ENCODE results near the gene BIRC7.

- TF ChIP-seq TCF7L2 (IDR thresholded peaks at IDR 0.05; ENCODE audit: borderline replicate concordance, extremely low read depth, insufficient read depth, insufficient read length), result no peak
- no peak for TF ChIP-seq CTCF (IDR thresholded peaks at IDR 0.05 in 2 of 3, conservative IDR thresholded peaks at IDR 0.05 in 1 of 3; ENCODE audit: borderline replicate concordance in 1 of 3, insufficient read depth in 1 of 3, low read depth in 2 of 3, low read length in 2 of 3)
- no peak for TF ChIP-seq EZH2phosphoT487 (IDR thresholded peaks at IDR 0.05; ENCODE audit: borderline replicate concordance)
- no peak for TF ChIP-seq SIN3A (IDR thresholded peaks at IDR 0.05; ENCODE audit: low read depth)
- no peak for TF ChIP-seq EZH2 (IDR thresholded peaks at IDR 0.05)
- TF ChIP-seq REST (IDR thresholded peaks at IDR 0.05; ENCODE audit: low read depth), result no peak
- no peak for TF ChIP-seq ZFX (IDR thresholded peaks at IDR 0.05)
- TF ChIP-seq CEBPB (IDR thresholded peaks at IDR 0.05; ENCODE audit: low read depth), result no peak
- no peak for TF ChIP-seq POLR2A (IDR thresholded peaks at IDR 0.05; ENCODE audit: borderline replicate concordance, extremely low read depth, insufficient read depth, insufficient read length)
- no peak for TF ChIP-seq EGR1 (IDR thresholded peaks at IDR 0.05; ENCODE audit: low read depth)
- no peak for TF ChIP-seq YY1 (IDR thresholded peaks at IDR 0.05; ENCODE audit: extremely low read depth, insufficient replicate concordance, low read depth, low read length)
Measured at GRCh38 chr20:63275825-63276224, 40.1 kb downstream of the BIRC7 start.
